NCI-H1417 treated with DMSO at 0.1 percent for 48 hours (cell line): ENCODE data around the gene ABLIM3.

Experiments
- DNase-seq: peaks from one replicate; lab custom pipeline; 2025; lab: John Stamatoyannopoulos, UW

Gene ABLIM3

GRCh38 chr5:149188383-149188782 lies 47.1 kb downstream of the ABLIM3 start:
- no peak for DNase-seq

GRCh38 chr5:149195337-149195887 lies 54.1 kb downstream of the ABLIM3 start:
- DNase-seq, result no peak

GRCh38 chr5:149195962-149196361 lies 54.7 kb downstream of the ABLIM3 start:
- DNase-seq, result no peak

- DNase-seq, result no peak
These were observed 56.9 kb downstream of the ABLIM3 start for GRCh38 chr5:149198148-149198547.

- no peak for DNase-seq
These were observed 59.1 kb downstream of the ABLIM3 start for GRCh38 chr5:149200355-149200754.

- no peak for DNase-seq
These were observed 59.9 kb downstream of the ABLIM3 start for GRCh38 chr5:149201121-149201637.

GRCh38 chr5:149202910-149203451 lies 61.7 kb downstream of the ABLIM3 start:
- DNase-seq, result no peak

GRCh38 chr5:149203921-149204441 lies 62.7 kb downstream of the ABLIM3 start:
- no peak for DNase-seq

GRCh38 chr5:149205625-149206523 lies 64.6 kb downstream of the ABLIM3 start:
- DNase-seq, result no peak

GRCh38 chr5:149206524-149207141 lies 65.3 kb downstream of the ABLIM3 start:
- no peak for DNase-seq

- DNase-seq, result no peak
These were observed 66.5 kb downstream of the ABLIM3 start for GRCh38 chr5:149207831-149208230.

- DNase-seq, result no peak
These were observed 68.9 kb downstream of the ABLIM3 start for GRCh38 chr5:149210225-149210624.

- DNase-seq, result no peak
These were observed 69.7 kb downstream of the ABLIM3 start for GRCh38 chr5:149210968-149211490.

- DNase-seq, result no peak
These were observed 70.3 kb downstream of the ABLIM3 start for GRCh38 chr5:149211566-149211965.

- DNase-seq, result no peak
These were observed 71.1 kb downstream of the ABLIM3 start for GRCh38 chr5:149212198-149212951.

- no peak for DNase-seq
These were observed 72.1 kb downstream of the ABLIM3 start for GRCh38 chr5:149213264-149213880.

- DNase-seq, result no peak
These were observed 74.3 kb downstream of the ABLIM3 start for GRCh38 chr5:149215478-149216090.

- no peak for DNase-seq
These were observed 75.2 kb downstream of the ABLIM3 start for GRCh38 chr5:149216496-149216895.

GRCh38 chr5:149217096-149217802 lies 76.0 kb downstream of the ABLIM3 start:
- DNase-seq, result no peak

GRCh38 chr5:149217803-149218155 lies 76.5 kb downstream of the ABLIM3 start:
- DNase-seq, result no peak
